HG03025 (cell line): ENCODE results near the gene MTMR1.

Experiments used
- ATAC-seq: cut with Tn5 transposase; IDR thresholded peaks from one replicate; pipeline ENCODE4 v1.9.1; 2021; ENCODE audit warnings: mild to moderate bottlenecking, moderate library complexity; ENCODE audit not compliant: unreplicated experiment, low FRiP score

Gene MTMR1

GRCh38 chrX:150696331-150696730 lies 3.1 kb downstream of the MTMR1 start:
- ATAC-seq = no peak

GRCh38 chrX:150696866-150697265 lies 3.7 kb downstream of the MTMR1 start:
- no peak for ATAC-seq

- ATAC-seq = no peak
Measured at GRCh38 chrX:150697641-150698040, 4.4 kb downstream of the MTMR1 start.

- no peak for ATAC-seq
Measured at GRCh38 chrX:150698981-150699380, 5.8 kb downstream of the MTMR1 start.

- no peak for ATAC-seq
Measured at GRCh38 chrX:150700107-150700506, 6.9 kb downstream of the MTMR1 start.

- no peak for ATAC-seq
Measured at GRCh38 chrX:150701377-150701776, 8.2 kb downstream of the MTMR1 start.

- no peak for ATAC-seq
Measured at GRCh38 chrX:150702966-150703694, 9.9 kb downstream of the MTMR1 start.

GRCh38 chrX:150703695-150703974 lies 10.4 kb downstream of the MTMR1 start:
- no peak for ATAC-seq

GRCh38 chrX:150704030-150704613 lies 10.9 kb downstream of the MTMR1 start:
- no peak for ATAC-seq

- ATAC-seq = no peak
Measured at GRCh38 chrX:150712619-150713018, 19.4 kb downstream of the MTMR1 start.

GRCh38 chrX:150715184-150715583 lies 22.0 kb downstream of the MTMR1 start:
- ATAC-seq = no peak

GRCh38 chrX:150719621-150720020 lies 26.4 kb downstream of the MTMR1 start:
- ATAC-seq = no peak

GRCh38 chrX:150729956-150730355 lies 36.8 kb downstream of the MTMR1 start:
- no peak for ATAC-seq

GRCh38 chrX:150730719-150731118 lies 37.5 kb downstream of the MTMR1 start:
- ATAC-seq = no peak

GRCh38 chrX:150731795-150732194 lies 38.6 kb downstream of the MTMR1 start:
- ATAC-seq = no peak

GRCh38 chrX:150736475-150736874 lies 43.3 kb downstream of the MTMR1 start:
- no peak for ATAC-seq

- ATAC-seq = no peak
Measured at GRCh38 chrX:150752124-150752523, 58.9 kb downstream of the MTMR1 start.

GRCh38 chrX:150753357-150753756 lies 60.2 kb downstream of the MTMR1 start:
- ATAC-seq = no peak

GRCh38 chrX:150753968-150754367 lies 60.8 kb downstream of the MTMR1 start:
- no peak for ATAC-seq

- ATAC-seq = no peak
Measured at GRCh38 chrX:150757371-150757770, 64.2 kb downstream of the MTMR1 start.

GRCh38 chrX:150759568-150760416 lies 66.6 kb downstream of the MTMR1 start:
- ATAC-seq = no peak
